NCI-H2107 (cell line): Measurements from ENCODE around the gene LRRK1.

ENCODE experiments used
- DNase-seq: peaks from one replicate; lab custom pipeline; 2025; lab: John Stamatoyannopoulos, UW

Gene LRRK1

DNA sequence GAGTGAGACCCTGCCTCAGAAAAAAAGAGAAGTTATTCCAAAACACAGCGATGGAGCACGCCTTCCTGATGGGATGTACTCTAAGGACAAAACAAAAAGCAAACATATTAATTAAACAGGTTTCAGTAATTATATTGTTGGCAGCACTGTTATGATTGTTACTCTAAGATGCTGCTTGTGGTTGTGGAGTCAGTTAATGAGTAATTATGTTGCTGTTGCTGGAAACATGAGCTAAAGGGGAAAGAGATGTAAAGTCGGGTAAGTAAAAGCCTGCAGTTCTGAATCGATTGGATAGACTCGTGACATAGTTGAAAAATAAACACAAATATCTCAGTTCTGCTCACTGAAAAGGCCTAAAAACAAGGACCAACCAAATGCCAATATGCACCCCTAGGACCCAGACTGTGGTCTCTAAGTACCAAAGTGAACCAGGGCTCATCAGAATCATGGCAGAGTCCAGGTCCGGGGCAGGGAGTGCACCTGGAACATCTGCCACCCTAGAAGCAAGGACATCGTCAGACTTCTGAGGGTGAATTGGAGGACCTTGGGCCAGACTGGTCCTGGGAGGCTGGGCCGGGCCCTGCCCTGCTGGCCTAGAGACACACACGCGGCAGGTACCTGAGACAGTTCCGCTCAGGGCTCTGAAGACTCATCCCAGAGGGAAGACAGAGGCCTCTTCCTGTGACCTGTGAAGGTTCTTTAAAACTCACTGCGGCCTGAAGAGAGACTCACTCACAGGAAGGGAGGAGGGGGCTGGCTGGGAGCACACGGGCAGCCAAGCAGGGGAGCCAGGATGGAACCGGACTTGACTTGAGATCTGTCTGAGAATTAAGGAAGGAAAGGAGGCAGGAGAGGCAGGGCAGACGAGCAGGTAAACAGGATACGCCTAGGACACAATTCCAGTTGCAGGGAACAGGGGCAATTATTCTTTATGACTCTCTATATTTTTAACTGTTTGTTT, 140.5 kb downstream of the LRRK1 start:
- DNase-seq: no peak

GRCh38 chr15:101060576-101061551, 141.7 kb downstream of the LRRK1 start:
- no peak for DNase-seq

DNA sequence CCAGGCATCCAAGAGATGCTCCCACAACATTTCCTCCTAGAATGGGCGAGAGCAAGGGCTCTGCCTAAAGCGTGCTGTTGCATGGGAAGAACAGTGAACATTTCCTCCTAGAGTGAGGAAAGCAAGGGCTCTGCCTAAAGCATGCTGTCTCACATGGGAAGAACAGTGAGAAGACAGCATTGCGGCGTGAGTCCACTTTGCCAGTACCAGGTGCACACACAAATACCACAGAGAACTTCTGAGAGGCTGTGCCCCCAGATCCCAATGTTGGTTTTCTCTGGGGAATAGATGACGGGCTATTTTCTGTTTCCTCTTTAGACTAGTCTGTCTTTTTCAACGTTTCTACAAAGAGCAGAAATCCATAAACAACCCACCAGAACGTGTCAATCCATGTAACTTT, 142.9 kb downstream of the LRRK1 start:
- DNase-seq: no peak

GRCh38 chr15:101062471-101063171, 143.5 kb downstream of the LRRK1 start:
- DNase-seq: no peak

DNA sequence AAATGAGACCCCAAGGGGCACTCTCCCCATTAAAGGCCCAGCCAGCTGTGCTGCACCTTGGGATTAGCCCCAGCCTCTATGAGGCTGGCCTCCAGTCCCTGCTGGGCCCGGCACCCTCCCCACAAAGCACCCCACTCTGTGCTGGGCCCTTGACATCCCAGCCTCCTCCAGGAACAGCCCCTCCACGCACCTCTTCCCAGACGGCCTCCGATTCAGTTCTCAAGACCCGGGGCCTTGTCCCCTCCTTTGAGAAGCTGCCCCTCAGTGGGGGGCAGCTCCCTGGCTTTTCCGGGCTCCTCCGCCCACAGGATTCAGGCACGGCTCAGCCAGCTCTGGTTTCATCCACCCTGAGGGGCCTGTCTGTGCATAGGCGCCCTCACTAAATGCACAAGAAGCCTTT, 144.1 kb downstream of the LRRK1 start:
- no peak for DNase-seq

- no peak for DNase-seq
These were observed 145.0 kb downstream of the LRRK1 start for GRCh38 chr15:101063891-101064794.

DNA sequence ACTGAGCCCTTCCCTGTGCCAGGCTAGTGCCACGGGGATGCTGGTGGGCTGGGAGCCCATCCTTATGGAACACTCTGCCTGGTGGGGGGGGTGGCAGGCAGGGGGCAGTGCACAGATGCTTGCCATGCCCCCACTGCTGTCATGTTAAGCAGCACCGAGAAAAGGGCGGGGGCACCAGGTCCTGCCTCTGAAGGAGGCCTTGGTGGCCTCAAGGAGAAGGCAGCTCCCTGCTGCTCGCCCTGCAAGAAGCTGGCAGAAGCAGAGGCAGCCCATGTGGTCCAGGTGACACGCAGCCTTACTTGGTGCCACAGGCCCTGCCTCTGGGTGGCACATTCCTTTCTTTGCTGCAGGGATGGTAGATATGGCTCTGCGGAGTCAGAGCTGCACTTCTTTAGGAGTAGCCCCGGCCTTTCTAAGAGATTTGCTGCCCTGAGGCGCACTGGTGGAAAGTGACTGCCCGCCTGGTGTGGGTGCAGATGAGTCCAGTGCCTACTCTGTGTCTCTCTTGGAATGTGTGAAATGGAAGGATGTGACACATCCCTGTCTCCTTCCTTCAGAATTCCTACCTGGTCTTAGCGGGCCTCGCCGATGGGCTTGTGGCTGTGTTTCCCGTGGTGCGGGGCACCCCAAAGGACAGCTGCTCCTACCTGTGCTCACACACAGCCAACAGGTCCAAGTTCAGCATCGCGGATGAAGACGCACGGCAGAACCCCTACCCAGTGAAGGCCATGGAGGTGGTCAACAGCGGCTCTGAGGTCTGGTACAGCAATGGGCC, 145.8 kb downstream of the LRRK1 start:
- no peak for DNase-seq

GRCh38 chr15:101065570-101066221, 146.5 kb downstream of the LRRK1 start:
- DNase-seq: no peak

GRCh38 chr15:101066501-101067408, 147.6 kb downstream of the LRRK1 start:
- no peak for DNase-seq

DNA sequence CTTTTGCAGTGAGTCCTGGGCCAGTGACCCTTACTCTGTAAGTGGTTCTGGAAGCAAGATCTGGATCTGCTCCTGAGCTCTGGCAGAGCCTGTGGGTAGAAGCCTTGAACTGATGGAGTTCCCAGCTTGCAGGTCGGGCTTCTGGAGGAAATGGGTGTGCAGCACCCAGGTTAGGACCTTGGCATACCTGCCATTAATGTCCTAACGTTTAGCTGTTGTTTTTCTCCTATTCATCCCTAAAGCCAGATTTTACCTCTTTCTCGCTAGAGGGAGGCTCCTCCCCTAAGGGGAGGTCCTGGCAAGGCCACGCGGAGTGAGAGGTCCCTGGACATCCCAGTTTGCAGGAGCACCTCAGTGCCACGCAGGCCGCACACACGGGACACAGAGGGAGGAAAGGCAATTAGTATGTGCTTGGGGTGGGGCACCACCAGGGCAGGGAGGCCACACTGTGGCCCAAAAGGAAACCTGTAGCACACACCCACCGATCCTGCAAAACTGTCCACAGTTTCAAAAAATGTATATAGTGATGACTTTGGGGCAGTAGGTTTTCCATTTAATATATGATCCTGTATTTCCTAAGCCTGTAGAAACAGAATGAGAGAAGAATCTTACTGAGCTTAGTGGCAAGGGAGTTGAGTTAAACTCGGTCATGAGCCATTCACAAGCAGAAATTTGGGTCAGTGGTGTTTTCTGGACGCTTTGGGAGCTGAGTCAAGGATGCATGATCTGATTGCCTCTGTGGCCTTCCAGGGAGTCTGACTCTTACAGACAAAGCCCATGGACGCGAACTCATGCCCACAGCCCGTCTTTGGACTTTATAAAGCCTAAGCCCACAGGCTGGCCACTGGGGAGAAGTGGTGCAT, 148.7 kb downstream of the LRRK1 start:
- DNase-seq: no peak

- DNase-seq: no peak
These were observed 149.4 kb downstream of the LRRK1 start for GRCh38 chr15:101068523-101068960.

- no peak for DNase-seq
These were observed 149.9 kb downstream of the LRRK1 start for GRCh38 chr15:101068961-101069653.

- no peak for DNase-seq
These were observed 150.5 kb downstream of the LRRK1 start for GRCh38 chr15:101069654-101069973.

DNA sequence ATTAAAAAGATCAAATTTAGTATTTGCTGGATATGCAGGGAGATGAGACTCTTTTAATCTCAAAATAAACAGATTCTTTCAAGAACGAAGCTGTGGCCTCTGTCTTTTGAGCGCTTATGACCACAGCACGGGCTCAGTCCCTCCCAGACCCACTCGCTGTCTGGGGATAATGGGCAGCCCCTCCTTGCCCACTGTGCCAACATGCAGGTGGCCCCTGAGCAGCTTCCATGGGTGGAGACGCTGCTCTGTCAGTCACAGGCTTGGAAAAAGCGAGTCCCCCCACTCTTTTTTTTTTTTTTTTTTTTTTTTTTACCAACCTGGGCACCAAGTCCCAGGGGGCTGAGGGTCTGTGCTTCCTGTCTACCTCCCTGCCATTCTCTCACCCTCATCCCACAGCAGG, 150.9 kb downstream of the LRRK1 start:
- no peak for DNase-seq

- DNase-seq: no peak
These were observed 151.5 kb downstream of the LRRK1 start for GRCh38 chr15:101070502-101071273.

GRCh38 chr15:101071651-101072050, 152.5 kb downstream of the LRRK1 start:
- no peak for DNase-seq
